ENCODE data around the gene BRD7. TPM values are rescaled to one million over a fixed set of nuclear protein-coding genes. Genes with fewer than 3 reads are reported as not detected.

Gene BRD7
- polyA plus RNA-seq, 2 of the 4 experiments (the other 2 are of a cell fraction), result 60.4 to 94.5 TPM

GRCh38 chr16:50293994-50294855 is 74.6 kb downstream of the BRD7 start (continued):
- TF ChIP-seq HMGXB4 (CRISPR knock-in tag; IDR thresholded peaks at IDR 0.05; ENCODE audit: borderline replicate concordance), result no peak

GRCh38 chr16:50293041-50293783 is 75.6 kb downstream of the BRD7 start:
- FAIRE-seq (no peak), DNase-seq (ENCODE audit: low read depth in 1 of 2, low spot score in 1 of 2) (no peak), ATAC-seq (no peak)
- WGBS (ENCODE audit: missing lambda C conversion rate), result 95% methylated on average over 19 of the region's 20 CpGs
- H3K27ac ChIP-seq, result no peak overlapping the region
- no peak overlapping the region for H3K4me2 ChIP-seq
- no peaks in the 10 kb centered on the region for H3K9me3 ChIP-seq
- TF ChIP-seq HEYL (CRISPR knock-in tag; IDR thresholded peaks at IDR 0.05) (no peak), NPAS2 (CRISPR knock-in tag; IDR thresholded peaks at IDR 0.05; ENCODE audit: borderline replicate concordance) (no peak), GATA3 (IDR thresholded peaks at IDR 0.05; ENCODE audit: borderline replicate concordance) (no peak), HOXA7 (CRISPR knock-in tag; IDR thresholded peaks at IDR 0.05) (no peak), ZSCAN20 (CRISPR knock-in tag; IDR thresholded peaks at IDR 0.05) (no peak), HOXB13 (CRISPR knock-in tag; IDR thresholded peaks at IDR 0.05; ENCODE audit: low read depth) (no peak), POLR2A (IDR thresholded peaks at IDR 0.05; ENCODE audit: low read length) (no peak), ELK1 (IDR thresholded peaks at IDR 0.05; ENCODE audit: low read depth, low read length) (no peak), EHMT2 (IDR thresholded peaks at IDR 0.05; ENCODE audit: low read depth) (no peak), HES2 (IDR thresholded peaks at IDR 0.05) (no peak), TFCP2L1 (CRISPR knock-in tag; IDR thresholded peaks at IDR 0.05) (no peak), PHF8 (IDR thresholded peaks at IDR 0.05; ENCODE audit: borderline replicate concordance, low read depth) (no peak), EP300 (IDR thresholded peaks at IDR 0.05) (no peak), CHD2 (IDR thresholded peaks at IDR 0.05; ENCODE audit: low read length, partially characterized antibody) (no peak)
- ChIA-PET POLR2A (no interaction called here), CTCF (interaction anchor here (1.0 kb wide), 1 partner anchor 23 kb away, joined by 3 read pairs; no protein-coding TSS in a partner anchor)
- no peaks in the 10 kb centered on the region for H3K4me1 ChIP-seq
- H3K4me3 ChIP-seq, result no peak overlapping the region

- DNase-seq (ENCODE audit: low read depth in 1 of 2, low spot score in 1 of 2) (no peak), FAIRE-seq (no peak), ATAC-seq (no peak)
- no peak overlapping the region for H3K4me2 ChIP-seq
- H3K9me3 ChIP-seq, result no peaks in the 10 kb centered on the region
- TF ChIP-seq NPAS2 (CRISPR knock-in tag; IDR thresholded peaks at IDR 0.05; ENCODE audit: borderline replicate concordance), result no peak
- TF ChIP-seq ZSCAN20 (CRISPR knock-in tag; IDR thresholded peaks at IDR 0.05), result no peak
- no peak for TF ChIP-seq CHD4 (IDR thresholded peaks at IDR 0.05; ENCODE audit: borderline replicate concordance)
- no peak for TF ChIP-seq JUN (IDR thresholded peaks at IDR 0.05)
- H3K4me1 ChIP-seq, result no peaks in the 10 kb centered on the region
- POLR2A ChIA-PET, result no interaction called here
- H3K4me3 ChIP-seq, result no peak overlapping the region
- H3K27ac ChIP-seq, result no peak overlapping the region
- CTCF ChIA-PET, result no interaction called here
- 93% methylated on average over 12 of the region's 12 CpGs for WGBS (ENCODE audit: missing lambda C conversion rate)
Measured at GRCh38 chr16:50292566-50292948, 76.2 kb downstream of the BRD7 start.

Measured in A549 (cell line).